Stimulated activated CD8-positive, alpha-beta memory T cell treated with anti-CD3 and anti-CD28 coated beads, Interleukin-4, amount 100 ng/mL, for 4 hours (primary cell): ENCODE data around the gene WFIKKN2.
A peak's percentile ranks its signal among the peaks of the same experiment; 100 is the strongest.
"Not testable (repeated sequence)": the region's sequence is repeated elsewhere in the genome, so short reads cannot be mapped to it uniquely, and the experiment has no call there.

Experiments
- DNase-seq, 2 donors: peaks; one replicate each; pipeline ENCODE4 v3.0.0-alpha.2; 2020; ENCODE audit warnings: low read depth in 2 of 2, low spot score in 1 of 2

Gene WFIKKN2

DNA sequence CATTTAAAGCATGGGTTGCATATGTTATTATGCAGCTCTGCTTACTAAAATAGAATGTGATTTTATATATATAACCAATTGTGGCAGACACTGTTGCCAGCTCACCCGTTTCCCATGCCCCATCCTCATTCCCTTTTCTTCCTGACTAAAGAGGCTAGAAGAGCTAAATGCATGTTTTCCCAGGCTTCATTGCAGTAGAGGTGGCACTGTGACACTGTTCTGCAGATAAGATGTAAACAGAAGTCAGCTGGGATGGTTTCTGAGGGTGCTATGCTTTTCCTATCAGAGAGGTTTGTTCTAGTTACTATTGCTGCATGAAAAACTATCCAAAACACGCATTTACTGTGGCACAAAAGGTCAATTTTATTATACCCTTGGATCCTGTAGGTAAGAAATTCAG lies 36.5 kb downstream of the WFIKKN2 start:
- no peak for DNase-seq

DNA sequence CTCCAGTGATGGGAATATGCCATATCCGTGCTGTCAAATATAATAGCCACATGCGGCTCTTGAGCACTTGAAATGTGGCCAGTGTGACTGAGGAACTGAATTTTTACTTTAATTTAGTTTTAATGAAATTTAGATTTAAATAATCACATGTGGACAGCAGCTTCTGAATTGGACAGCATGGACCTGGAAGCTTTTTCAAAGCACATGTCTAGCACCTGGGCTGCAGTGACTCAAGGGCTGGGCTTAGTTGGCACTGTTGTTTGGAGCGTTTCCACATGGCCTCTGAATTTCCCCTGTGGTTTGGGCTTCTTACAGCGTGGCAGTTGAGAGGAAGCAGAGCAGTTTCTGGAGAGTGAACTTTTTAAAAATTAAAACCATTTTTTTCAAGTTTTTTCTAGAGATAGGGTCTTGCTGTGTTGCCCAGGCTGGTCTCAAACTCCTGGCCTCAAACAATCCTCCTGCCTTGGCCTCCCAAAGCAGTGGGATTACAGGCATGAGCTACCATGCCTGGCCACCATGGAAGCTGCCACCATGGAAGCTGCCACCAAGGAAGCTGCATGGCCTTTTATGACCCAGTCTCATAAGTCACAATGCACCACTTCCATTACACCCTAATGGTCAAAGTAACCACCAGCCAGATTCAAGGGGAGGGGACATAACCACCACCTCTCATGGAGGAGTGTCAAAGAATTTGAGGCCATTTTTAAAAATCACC lies 37.5 kb downstream of the WFIKKN2 start:
- peak in 1 of 2 donors; percentile 34 for DNase-seq

DNA sequence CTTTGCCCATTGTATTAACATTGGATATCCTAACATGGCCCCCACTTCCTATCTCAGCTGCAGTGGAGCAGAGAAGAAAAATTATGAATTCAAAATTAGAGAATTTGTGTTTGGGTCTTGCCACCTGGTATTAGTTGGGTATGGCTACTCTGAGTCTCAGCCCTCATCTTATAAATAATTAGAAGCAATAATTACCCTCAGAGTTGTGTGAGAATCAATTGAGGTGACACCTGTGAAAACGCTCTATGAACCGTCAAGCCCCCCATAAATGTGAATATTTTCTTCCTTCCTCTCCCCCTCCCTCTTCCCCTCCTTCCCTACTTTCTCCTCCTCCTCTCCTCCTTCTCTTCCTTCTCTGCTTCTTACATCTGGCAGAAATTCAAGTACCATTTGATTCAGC lies 39.7 kb downstream of the WFIKKN2 start:
- DNase-seq: no peak

DNA sequence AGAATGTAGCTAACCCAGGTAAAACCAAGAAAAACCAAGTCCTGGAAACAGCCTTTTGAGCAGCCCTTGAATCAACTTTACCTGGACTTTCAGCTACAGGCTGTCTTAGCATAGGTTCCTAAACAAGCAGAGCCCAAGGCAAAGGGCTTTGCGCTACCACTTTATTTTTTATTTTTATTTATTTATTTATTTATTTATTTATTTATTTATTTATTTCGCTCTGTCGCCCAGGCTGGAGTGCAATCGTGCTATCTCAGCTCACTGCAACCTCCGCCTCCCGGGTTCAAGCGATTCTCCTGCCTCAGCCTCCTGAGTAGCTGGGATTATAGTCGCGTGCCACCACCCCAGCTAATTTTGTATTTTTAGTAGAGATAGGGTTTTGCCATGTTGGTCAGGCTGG lies 41.7 kb downstream of the WFIKKN2 start:
- DNase-seq: not testable (repeated sequence)

DNA sequence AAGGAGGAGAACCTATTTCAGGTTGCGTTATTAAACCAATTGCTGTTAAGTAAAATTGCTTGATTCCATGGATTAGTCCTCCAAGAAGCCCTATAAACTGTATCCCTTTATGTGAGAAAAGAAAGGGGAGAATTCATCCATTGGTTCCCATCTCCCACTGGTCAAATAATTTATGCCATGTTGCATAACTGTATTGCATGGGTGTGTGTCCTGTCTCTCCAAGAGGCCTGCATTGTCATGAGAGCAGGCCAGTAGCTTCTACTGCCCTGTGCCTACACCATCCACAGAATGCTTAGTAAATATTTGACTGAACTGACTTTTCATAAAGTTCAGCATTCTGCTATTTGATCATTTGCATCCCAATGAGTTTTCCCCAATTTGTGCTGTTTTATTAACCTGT lies 42.5 kb downstream of the WFIKKN2 start:
- no peak for DNase-seq

DNA sequence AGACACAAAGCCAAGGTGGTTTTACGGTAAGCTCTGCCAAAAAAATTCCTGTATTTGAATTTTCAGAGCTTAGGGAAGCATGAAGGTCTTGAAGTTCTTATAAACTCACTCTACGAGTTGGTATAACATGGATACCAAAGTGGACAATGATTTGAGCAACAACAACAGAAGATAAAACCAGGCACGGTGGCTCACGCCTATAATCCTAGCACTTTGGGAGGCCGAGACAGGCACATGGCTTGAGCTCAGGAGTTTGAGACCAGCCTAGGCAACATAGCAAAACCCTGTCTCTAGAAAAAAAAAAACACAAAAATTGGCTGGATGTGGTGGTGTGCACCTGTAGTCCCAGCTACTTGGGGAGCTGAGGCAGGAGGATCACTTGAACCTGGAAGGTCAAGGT lies 43.7 kb downstream of the WFIKKN2 start:
- DNase-seq: no peak

DNA sequence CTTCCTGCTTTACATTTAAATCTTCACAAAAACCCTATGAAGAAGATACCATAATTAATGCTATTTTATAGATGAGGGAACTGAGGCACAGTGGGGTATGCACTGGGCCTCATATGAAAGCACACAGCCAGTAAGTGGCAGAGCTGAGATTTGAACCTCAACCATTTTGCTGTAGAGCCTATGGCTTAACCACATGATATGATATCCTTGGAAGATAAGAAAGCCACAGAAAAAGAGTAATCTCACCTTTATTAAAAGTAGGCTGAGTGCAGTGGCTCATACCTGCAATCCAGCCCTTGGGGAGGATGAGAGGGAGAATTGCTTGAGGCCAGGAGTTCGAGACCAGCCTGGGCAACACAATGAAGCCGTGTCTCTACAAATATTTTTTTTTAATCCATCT lies 45.8 kb downstream of the WFIKKN2 start:
- DNase-seq: no peak

DNA sequence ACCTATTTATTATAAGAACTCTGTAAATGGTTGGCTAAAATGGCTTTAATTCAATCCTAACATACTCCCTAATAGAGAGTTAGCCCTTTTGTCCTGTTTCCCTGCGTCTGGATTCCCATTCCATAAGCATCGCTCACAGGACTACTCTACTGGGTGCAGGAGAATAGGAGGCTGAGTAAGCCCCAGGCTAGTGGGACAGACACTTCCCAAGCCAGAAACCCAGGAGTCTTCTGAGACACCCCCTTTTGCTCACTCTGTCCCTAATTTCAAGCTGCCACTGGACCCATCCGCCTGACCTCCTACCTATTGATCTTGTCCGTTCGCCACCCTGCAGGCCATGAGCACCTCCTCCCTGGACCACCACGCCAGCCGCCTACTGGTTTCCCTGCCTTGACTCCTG lies 47.5 kb downstream of the WFIKKN2 start:
- no peak for DNase-seq

DNA sequence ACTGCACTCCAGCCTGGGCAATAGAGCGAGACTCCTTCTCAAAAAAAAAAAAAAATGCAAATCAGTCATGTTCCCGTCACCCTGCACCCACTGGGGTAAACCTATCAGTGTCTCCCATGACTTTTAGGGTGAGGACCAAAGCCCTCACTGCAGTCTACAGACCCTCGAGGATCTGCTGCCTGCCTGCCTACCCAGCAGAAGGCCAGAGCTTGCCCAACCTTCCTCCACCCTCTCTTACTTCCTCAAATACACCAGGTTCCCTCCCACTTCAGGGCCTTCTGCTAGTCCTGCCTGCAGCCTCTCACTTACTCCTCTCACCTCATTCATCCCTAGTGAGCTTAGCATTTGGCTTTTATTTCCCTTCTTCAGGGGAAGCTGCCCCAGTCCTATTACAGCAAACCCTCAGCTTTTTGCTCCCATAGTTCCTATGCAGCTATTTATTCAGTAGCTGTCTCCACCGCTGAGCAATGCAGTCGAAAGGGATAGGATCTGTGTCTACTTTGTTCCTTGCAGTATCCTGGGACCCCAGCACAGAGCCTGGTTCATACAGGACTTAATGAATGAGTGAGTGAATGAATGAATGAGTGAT lies 48.6 kb downstream of the WFIKKN2 start:
- no peak for DNase-seq

DNA sequence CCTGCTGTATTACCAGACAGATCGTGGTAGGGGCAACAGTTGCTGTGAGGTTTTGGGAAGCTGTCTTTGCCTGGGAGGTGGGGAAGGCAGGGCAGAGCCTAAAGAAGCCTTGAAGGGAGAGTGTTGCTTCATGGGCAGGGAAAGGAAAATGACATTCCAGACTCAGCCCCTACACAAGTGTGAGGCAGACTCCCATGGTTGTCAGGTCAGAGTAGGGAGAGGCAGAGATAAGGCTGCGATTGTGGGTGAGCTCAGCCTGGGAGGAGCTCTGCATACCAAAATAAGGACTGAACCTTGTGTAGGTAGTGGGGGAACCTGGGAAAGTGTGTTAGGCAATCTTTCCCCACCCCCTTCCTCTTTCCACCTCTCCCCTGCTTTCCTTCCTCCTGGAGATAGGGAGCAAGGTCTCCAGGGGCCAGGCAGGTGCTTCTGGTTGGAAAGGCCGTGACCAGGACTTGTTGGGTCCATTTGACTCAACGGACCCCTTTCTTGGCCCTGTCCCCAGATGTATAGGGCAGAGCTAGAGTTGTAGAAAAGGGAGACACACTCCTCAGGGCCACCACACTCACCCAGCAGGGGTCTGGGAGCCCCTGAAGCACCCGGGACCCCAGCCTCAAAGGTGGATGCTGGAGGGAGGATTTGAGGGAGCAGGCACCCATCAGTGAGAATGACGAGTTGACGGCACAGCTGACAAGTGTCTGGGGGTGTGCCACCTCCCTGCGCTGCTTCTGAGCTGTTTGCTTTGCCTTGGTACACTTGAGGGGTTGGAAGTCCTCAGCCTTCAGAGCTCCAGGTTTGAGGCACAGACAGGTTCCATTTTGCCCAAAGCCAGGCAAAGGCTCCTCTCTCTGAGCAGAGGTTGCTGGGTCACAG lies 49.3 kb downstream of the WFIKKN2 start:
- no peak for DNase-seq

DNA sequence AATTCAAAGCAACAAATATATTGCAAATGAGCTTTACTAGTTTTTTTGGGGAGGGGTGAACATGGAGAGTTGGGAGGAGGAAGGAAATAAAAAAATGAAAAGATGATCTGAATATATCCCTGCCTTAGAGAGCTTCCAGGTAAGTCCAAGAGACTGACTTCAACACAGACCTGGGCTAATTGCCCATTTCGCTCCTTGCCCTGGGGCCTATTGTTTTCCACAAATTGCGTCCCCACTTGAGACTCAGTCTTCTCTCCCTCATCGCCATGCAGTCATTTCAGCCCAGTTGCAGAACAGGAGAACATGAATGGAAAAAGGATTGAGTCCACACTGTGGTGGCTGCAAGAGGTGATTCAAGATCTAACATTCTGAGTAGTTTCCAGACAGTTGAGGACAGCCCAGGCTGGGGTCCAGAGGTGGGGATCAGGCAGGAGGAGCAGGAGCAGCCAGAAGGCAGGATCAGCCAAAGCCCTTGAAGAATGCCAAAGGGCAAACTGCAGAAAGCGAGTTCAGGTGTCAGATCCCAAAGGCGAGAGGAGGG lies 52.4 kb downstream of the WFIKKN2 start:
- no peak for DNase-seq

DNA sequence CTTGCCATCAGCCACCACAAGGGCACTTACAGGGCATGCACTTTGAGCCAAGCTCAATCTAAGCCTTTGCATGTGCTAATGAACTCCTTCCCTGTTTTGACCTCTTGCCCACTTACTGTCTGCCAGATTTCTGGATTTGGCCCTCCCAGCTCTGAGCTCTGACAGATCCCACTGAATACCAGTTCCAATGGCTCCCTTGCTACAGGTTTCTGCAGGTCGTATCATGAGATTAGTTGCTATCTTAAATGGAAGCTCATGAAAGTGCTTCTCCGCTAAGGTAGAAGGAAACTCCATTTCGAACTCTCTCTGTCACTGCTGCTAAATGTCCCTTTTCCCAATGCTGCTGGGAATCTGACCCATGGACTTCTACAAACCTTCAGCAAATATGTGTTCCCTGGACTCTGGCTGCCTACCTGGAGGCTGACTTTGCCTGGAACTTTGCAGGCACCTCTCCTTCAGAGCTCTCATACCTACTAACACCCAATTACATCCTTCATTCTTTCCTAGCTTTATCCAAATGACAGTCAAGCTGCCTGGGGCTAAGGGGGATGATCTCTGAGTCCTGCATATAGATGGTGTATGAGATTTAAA lies 54.2 kb downstream of the WFIKKN2 start:
- no peak for DNase-seq

DNA sequence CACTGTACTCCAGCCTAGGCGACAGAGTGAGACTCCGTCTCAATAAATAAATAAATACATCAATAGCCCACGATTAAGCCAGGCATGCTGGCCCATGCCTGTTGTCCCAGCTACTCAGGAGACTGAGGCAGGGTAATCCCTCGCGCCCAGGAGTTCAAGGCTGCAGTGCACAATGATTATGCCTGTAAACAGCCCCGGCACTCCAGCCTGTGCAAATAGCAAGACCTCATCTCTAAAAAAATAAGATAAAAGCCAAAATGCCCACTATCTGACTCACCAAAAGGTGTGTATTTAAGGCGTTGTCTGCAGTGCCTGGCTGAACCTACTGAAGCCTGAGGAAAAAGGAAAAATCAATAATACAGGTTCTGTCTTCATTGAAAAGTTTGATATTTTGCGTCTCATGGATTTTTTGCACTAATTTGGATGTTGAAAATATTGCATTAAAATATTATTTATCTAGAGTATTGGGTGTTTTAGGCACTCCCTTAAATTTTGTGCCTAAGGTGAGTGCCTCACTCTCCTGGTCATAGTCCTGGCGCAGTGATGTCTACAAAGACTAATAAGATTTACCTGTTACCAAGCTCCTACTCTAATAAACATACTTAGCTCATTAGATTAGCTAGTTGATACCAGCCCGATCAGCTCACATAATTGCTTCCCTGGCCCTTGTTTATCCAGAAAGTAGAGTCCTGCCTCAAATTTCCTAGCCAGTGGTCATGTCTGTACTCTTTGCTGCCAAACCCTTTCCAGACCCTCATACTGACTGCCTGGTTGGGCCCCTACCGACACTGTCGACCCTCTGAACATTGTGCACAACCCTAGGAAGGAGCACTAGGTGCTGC lies 55.5 kb downstream of the WFIKKN2 start:
- no peak for DNase-seq

DNA sequence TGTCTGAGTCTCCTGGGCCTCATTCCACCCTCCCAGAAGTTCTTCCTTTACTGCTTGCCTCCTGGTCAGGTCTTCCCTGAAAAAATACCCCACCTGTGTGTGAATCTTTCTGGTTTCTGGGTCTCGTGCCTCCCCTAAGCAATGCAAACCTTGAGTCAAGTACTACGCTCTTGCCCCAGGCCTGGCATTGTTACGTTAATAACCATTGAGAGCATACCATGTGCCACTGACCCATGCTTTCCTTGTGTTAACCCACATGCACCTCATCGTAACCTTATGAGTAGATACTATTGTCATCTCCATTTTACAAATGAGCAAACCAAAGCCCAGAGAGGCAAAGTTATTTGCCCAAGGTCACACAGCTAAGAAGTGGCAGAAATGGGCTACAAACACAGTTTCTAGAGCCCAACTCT lies 56.2 kb downstream of the WFIKKN2 start:
- no peak for DNase-seq
